HepG2 (cell line): ENCODE data around the gene PSD4. TPM values are rescaled to one million over a fixed set of nuclear protein-coding genes. Genes with fewer than 3 reads are reported as not detected.

Experiments used
- ATAC-seq: fragments of 200-7000 bp; cut with Tn5 transposase; 3 replicates; pipeline ENCODE4 v1.9.1; 2020; ENCODE audit warnings: mild to moderate bottlenecking, moderate library complexity
- BruUV-seq: library from RNA; stranded (reverse); fragments of 400-500 nt; replicated peaks from 2 replicates; lab custom pipeline; 2021; lab: Mats Ljungman, UMichigan
- CTCF ChIA-PET: fragments of 300-600 bp; formaldehyde crosslinking; extraction: SDS; loops from one replicate; lab custom pipeline; 2021; ENCODE audit warnings: low total read pairs, inconsistent platforms, low intra/inter-chr PET ratio; lab: Yijun Ruan, JAX
- POLR2A ChIA-PET: fragments of 350-600 bp; sonication (Branson Sonifier 250); formaldehyde crosslinking; loops from one replicate; lab custom pipeline; 2020; ENCODE audit warnings: antibody characterized with exemption, inconsistent platforms; lab: Yijun Ruan, JAX
- DNase-seq: peaks from one replicate; pipeline ENCODE4 v3.0.0-alpha.2; 2015; ENCODE audit warnings: low spot score
- FAIRE-seq: peaks from 3 replicates; lab custom pipeline; 2011; peaks lifted over from hg19 to GRCh38; lab: Jason Lieb, UNC
- H2AFZ ChIP-seq: one replicate; pipeline ENCODE4 v1.6.1; 2011; ENCODE audit warnings: low read length, inconsistent platforms
- H3K27ac ChIP-seq: fragments of 300-600 bp; 3 replicates; pipeline ENCODE4 v1.8.0; 2011; ENCODE audit warnings: mixed run types, mild to moderate bottlenecking, mixed read lengths, low read length, inconsistent platforms; ENCODE audit not compliant: insufficient read depth; ENCODE audit errors: extremely low read length
- H3K27me3 ChIP-seq, 2 experiments: fragments of 200-600 bp in 1 of 2; 2 replicates in 1 of 2; 3 replicates in 1 of 2; pipeline versions ENCODE4 v1.6.0 to v1.8.0; 2011; ENCODE audit warnings: low read length in 2 of 2, mild to moderate bottlenecking in 2 of 2, moderate library complexity in 2 of 2, inconsistent platforms in 1 of 2; ENCODE audit not compliant: insufficient read depth in 2 of 2, control insufficient read depth in 1 of 2
- H3K36me3 ChIP-seq, 2 experiments: fragments of 200-600 bp in 1 of 2; replicated peaks in 1 of 2; 2 replicates in 1 of 2; 3 replicates in 1 of 2; pipeline versions ENCODE4 v1.5.1 to v1.8.0; 2011; ENCODE audit warnings: low read length in 2 of 2, inconsistent platforms in 1 of 2; ENCODE audit not compliant: insufficient read depth in 2 of 2, control insufficient read depth in 1 of 2
- H3K4me1 ChIP-seq: 2 replicates; pipeline ENCODE4 v1.5.1; 2012; ENCODE audit warnings: low read length, inconsistent platforms; ENCODE audit not compliant: insufficient read depth
- H3K4me2 ChIP-seq: 2 replicates; pipeline ENCODE4 v1.6.0; 2011; ENCODE audit warnings: low read depth, low read length, inconsistent platforms
- H3K4me3 ChIP-seq, 3 experiments: fragments of 200-600 bp in 1 of 3; sonication (generic), shearing (Covaris generic) in 1 of 3; replicated peaks in 1 of 3; 2 replicates each; pipeline ENCODE4 v1.5.1; 2011 to 2016; ENCODE audit warnings: low read length in 3 of 3, inconsistent platforms in 2 of 3, low read depth in 2 of 3, mild to moderate bottlenecking in 2 of 3, control low read depth in 1 of 3, mixed read lengths in 1 of 3; ENCODE audit not compliant: insufficient read depth in 1 of 3
- H3K79me2 ChIP-seq: one replicate; pipeline ENCODE4 v1.6.1; 2011; ENCODE audit warnings: low read length, inconsistent platforms; ENCODE audit not compliant: insufficient read depth
- H3K9ac ChIP-seq: 2 replicates; pipeline ENCODE4 v1.6.0; 2011; ENCODE audit warnings: mild to moderate bottlenecking, low read depth, low read length, inconsistent platforms; ENCODE audit not compliant: insufficient read depth
- H3K9me3 ChIP-seq: 2 replicates; pipeline ENCODE4 v1.5.1; 2012; ENCODE audit warnings: mild to moderate bottlenecking, low read length
- H4K20me1 ChIP-seq: 2 replicates; pipeline ENCODE4 v1.6.0; 2011; ENCODE audit warnings: inconsistent platforms, mild to moderate bottlenecking, low read length, moderate library complexity; ENCODE audit not compliant: insufficient read depth
- E2F5 ChIP-seq: sonication (generic); formaldehyde crosslinking; conservative IDR thresholded peaks from 2 replicates; pipeline ENCODE4 v1.4.0; 2020; ENCODE audit warnings: missing genetic modification reagents
- POLR2AphosphoS5 ChIP-seq: IDR thresholded peaks from 2 replicates; pipeline ENCODE4 v1.6.1; 2012; ENCODE audit warnings: low read depth, low read length
- RFXANK ChIP-seq: IDR thresholded peaks from 2 replicates; pipeline ENCODE4 v1.6.1; 2016
- SP1 ChIP-seq, 2 experiments: fragments of 450-650 bp in 1 of 2; sonication (generic) in 1 of 2; formaldehyde crosslinking in 1 of 2; IDR thresholded peaks; 2 replicates each; pipeline versions ENCODE4 v1.4.0 to v1.6.1; 2016 to 2020; ENCODE audit warnings: missing genetic modification reagents in 1 of 2
- SRSF1 ChIP-seq: fragments of 200-400 bp; formaldehyde crosslinking; optimal IDR thresholded peaks from 2 replicates; pipeline ENCODE3; 2017; ENCODE audit warnings: mild to moderate bottlenecking, low read depth, low read length, moderate library complexity
- ZBTB43 ChIP-seq: sonication (generic); formaldehyde crosslinking; conservative IDR thresholded peaks from 2 replicates; pipeline ENCODE4 v1.4.0; 2020; ENCODE audit warnings: missing genetic modification reagents
- ZFP37 ChIP-seq: sonication (generic); formaldehyde crosslinking; IDR thresholded peaks from 2 replicates; pipeline ENCODE4 v1.4.0; 2020; ENCODE audit warnings: missing genetic modification reagents, borderline replicate concordance
- ZFP41 ChIP-seq: sonication (generic); formaldehyde crosslinking; IDR thresholded peaks from 2 replicates; pipeline ENCODE4 v1.4.0; 2020; ENCODE audit warnings: mild to moderate bottlenecking, missing genetic modification reagents, borderline replicate concordance
- ZNF501 ChIP-seq: sonication (generic); formaldehyde crosslinking; IDR thresholded peaks from 2 replicates; pipeline ENCODE4 v1.5.1; 2020; ENCODE audit warnings: mild to moderate bottlenecking, moderate library complexity, missing genetic modification reagents
- WGBS: methylation state at CpG from one replicate; pipeline ENCODE4 v1.1.6; 2017; ENCODE audit warnings: low lambda C conversion rate; 5-methylcytosine and 5-hydroxymethylcytosine counted together
- in situ Hi-C: cut with HindIII; loops from 2 replicates; pipeline ENCODE4 v1.10.0; 2017; ENCODE audit warnings: low pct_unique_long_range_greater_than_20kb; ENCODE audit not compliant: extremely low pct_ligation_motif_present
- intact Hi-C: fragments of 100-400 bp; cut with micrococcal nuclease; formaldehyde crosslinking; loops from one replicate; pipeline ENCODE4 v1.10.0; 2022; ENCODE audit not compliant: unreplicated experiment
- polyA plus RNA-seq, 8 experiments: library from polyadenylated mRNA; depleted of rRNA in 3 of 8; stranded (reverse) in 7 of 8; unstranded in 1 of 8; fragments of >200 nt; fragmentation: Illumina TruSeq in 4 of 8; extraction: Trizol in 4 of 8; gene quantifications; 2 replicates each; pipeline versions ENCODE4 v1.2.1 to v1.2.3, GENCODE V29; 2011 to 2016; ENCODE audit warnings: low read depth in 4 of 8, missing spikeins in 1 of 8, mixed read lengths in 1 of 8; ENCODE audit not compliant: insufficient read depth in 1 of 8
- total RNA-seq, 5 experiments: library from RNA; depleted of rRNA; stranded (reverse); fragments of >200 nt; fragmentation: Illumina TruSeq; extraction: Trizol; gene quantifications; 2 replicates each; pipeline ENCODE4 v1.2.3, GENCODE V29; 2016; ENCODE audit warnings: low read depth in 1 of 5
- TF ChIP-seq, protein P1 (sequence below): sonication (generic); formaldehyde crosslinking; IDR thresholded peaks from 2 replicates; pipeline ENCODE4 v1.5.0; 2020; ENCODE audit warnings: missing genetic modification reagents
- TF ChIP-seq, protein P2 (sequence below): sonication (generic); formaldehyde crosslinking; IDR thresholded peaks from 2 replicates; pipeline ENCODE4 v1.4.0; 2020; ENCODE audit warnings: missing genetic modification reagents, borderline replicate concordance

Gene PSD4
- total and polyA plus RNA-seq, 2 of the 13 experiments (the other 11 are each of a cell fraction or from before 2014, with no cell fraction given): 5.8 to 9.4 TPM

- peak; percentile 48; the same call in 1 of the 2 replicates for TF ChIP-seq ZNF501 (CRISPR knock-in tag)
- no peak for TF ChIP-seq POLR2AphosphoS5
- TF ChIP-seq, all 625 proteins: peak for 12
Observed at GRCh38 chr2:113124181-113124961, 49.4 kb upstream of the PSD4 start (continued).

DNA sequence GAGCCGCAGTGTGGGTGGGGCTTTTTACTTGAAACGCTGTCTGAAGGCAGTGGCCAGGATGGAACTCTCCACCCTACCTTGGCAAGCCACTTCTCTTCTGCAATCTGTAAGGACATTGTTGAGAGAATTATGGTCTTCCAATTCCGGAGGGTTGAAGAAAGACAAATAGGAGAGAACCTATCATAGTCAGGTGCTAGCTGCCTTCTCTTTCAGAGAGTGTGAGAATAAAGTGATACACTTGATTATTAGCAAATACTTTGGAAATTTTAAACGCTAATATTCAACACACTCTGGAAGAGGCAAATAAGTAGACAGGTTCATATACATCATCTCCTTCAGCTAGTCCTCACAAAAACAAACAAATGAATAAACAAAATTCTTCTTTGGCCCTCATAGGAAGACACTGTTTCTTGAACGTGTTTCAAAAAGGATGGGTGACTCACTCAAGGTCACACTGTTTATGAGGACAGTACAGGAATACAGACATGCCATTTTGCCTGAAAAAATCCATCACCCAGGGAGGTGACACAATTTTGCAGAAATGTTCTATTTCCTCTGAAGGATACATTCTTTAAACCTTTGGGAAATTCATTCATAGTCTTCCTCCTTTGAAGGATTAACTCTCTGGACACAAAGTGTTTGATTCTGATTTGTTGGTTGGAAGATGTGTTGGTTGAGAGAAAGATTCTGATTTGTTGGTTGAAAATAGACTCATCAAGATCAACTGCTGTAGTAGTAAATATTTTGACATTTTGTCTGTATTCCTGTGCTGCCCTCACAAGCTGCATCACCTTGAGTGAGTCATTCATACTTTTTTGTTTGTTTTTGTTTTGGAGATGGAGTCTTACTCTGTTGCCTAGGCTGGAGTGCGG lies 48.6 kb upstream of the PSD4 start:
- Histone ChIP-seq H3K9me3 (no peaks in the 10 kb centered on the region), H3K4me2 (peak overlapping the region; percentile 95), H3K79me2 (peaks cover 27% of the 10 kb centered on the region), H3K27me3 (no peaks in the 10 kb centered on the region; a peak in 1 of 5 replicates), H3K4me1 (peaks cover 89% of the 10 kb centered on the region), H2AFZ (no peak overlapping the region), H3K27ac (peak overlapping the region; percentile 92), H3K4me3 (0 out of 6 replicates have a peak overlapping the region, but pooled peaks of 1 of the 3 experiments have one; percentile 77), H3K36me3 (peaks cover 10 to 12% of the 10 kb centered on the region in 2 experiments; a peak in 4 of 5 replicates), H4K20me1 (no peaks in the 10 kb centered on the region), H3K9ac (0 out of 2 replicates have a peak overlapping the region, but pooled peaks have one; percentile 88)
- ChIA-PET POLR2A (interaction anchor here (1.0 to 5.8 kb wide), 8 partner anchors 11 to 55 kb away, joined by 3 to 45 read pairs (median 6); partner anchors contain the start of gene PSD4), CTCF (no interaction called here)
- DNase-seq (peak; percentile 74), ATAC-seq (no peak), FAIRE-seq (no peak)
- WGBS: 34% methylated on average over 6 of the region's 6 CpGs
- BruUV-seq: no TSS peak
- in situ Hi-C loops: no loop called here
- intact Hi-C loops: no loop called here
- TF ChIP-seq, protein P1, sequence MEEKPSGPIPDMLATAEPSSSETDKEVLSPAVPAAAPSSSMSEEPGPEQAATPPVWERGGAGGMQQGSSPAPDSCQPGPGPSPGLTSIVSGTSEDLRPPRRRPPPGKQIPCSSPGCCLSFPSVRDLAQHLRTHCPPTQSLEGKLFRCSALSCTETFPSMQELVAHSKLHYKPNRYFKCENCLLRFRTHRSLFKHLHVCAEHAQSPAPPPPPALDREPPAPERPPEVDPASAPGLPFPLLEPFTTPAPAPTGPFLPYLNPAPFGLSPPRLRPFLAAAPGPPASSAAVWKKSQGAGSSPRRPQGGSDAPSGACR (CRISPR knock-in tag): no peak
- TF ChIP-seq, protein P2, sequence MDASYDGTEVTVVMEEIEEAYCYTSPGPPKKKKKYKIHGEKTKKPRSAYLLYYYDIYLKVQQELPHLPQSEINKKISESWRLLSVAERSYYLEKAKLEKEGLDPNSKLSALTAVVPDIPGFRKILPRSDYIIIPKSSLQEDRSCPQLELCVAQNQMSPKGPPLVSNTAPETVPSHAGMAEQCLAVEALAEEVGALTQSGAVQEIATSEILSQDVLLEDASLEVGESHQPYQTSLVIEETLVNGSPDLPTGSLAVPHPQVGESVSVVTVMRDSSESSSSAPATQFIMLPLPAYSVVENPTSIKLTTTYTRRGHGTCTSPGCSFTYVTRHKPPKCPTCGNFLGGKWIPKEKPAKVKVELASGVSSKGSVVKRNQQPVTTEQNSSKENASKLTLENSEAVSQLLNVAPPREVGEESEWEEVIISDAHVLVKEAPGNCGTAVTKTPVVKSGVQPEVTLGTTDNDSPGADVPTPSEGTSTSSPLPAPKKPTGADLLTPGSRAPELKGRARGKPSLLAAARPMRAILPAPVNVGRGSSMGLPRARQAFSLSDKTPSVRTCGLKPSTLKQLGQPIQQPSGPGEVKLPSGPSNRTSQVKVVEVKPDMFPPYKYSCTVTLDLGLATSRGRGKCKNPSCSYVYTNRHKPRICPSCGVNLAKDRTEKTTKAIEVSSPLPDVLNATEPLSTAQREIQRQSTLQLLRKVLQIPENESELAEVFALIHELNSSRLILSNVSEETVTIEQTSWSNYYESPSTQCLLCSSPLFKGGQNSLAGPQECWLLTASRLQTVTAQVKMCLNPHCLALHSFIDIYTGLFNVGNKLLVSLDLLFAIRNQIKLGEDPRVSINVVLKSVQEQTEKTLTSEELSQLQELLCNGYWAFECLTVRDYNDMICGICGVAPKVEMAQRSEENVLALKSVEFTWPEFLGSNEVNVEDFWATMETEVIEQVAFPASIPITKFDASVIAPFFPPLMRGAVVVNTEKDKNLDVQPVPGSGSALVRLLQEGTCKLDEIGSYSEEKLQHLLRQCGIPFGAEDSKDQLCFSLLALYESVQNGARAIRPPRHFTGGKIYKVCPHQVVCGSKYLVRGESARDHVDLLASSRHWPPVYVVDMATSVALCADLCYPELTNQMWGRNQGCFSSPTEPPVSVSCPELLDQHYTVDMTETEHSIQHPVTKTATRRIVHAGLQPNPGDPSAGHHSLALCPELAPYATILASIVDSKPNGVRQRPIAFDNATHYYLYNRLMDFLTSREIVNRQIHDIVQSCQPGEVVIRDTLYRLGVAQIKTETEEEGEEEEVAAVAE (CRISPR knock-in tag): no peak
- TF ChIP-seq ZBTB43 (CRISPR knock-in tag) (0 out of 2 replicates have a peak, but pooled peaks have one; percentile 26), RFXANK (CRISPR knock-in tag) (no peak), SP1 (IDR thresholded peaks at IDR 0.05) (no peak), SP1 (CRISPR knock-in tag; IDR thresholded peaks at IDR 0.05) (no peak), E2F5 (CRISPR knock-in tag) (no peak), ZFP37 (no peak), SRSF1 (no peak), ZFP41 (CRISPR knock-in tag) (no peak)
